ENCODE results near the gene SEPTIN5.

DNA sequence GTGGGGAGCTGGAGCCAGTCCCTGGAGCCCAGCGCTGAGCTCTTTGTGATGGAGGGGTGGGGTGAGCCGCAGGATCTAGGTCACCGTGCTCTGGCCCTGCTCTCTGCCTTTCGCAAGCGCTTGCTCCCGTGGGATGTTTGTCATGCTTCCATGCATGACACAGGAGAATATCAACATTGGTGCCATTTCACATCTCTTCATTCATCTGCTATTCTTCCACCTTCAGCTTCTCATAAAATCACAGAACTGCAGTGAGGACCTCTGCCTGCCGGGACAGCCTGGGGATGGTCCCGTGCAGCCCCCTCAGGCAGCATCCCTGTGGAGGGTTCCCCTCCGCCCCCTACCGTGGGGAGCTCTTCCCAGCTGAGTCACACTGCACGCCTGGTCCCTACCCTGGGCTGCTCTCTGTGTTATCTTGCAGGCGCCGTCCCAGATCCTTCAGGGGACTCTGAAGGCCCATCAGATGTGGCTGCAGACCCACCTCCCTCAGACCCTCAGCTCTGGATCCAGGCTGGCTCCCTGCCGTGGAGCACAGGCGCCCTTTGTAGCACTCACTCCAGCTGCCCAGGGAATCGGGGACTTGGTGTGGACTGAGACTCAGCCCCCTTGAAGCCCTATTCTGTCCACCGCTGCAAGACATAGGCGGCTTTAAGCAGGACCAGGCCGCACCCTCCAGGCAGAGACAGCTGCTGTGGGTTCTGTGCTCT lies 5.1 kb upstream of the SEPTIN5 start:
- no peak for TF ChIP-seq EZH2 (IDR thresholded peaks at IDR 0.05; ENCODE audit: low read depth)
- no peak for TF ChIP-seq CTCF (conservative IDR thresholded peaks at IDR 0.05)

Measured in PC-9 (cell line).